Measurements from ENCODE around the gene STK33.

Gene STK33

DNA sequence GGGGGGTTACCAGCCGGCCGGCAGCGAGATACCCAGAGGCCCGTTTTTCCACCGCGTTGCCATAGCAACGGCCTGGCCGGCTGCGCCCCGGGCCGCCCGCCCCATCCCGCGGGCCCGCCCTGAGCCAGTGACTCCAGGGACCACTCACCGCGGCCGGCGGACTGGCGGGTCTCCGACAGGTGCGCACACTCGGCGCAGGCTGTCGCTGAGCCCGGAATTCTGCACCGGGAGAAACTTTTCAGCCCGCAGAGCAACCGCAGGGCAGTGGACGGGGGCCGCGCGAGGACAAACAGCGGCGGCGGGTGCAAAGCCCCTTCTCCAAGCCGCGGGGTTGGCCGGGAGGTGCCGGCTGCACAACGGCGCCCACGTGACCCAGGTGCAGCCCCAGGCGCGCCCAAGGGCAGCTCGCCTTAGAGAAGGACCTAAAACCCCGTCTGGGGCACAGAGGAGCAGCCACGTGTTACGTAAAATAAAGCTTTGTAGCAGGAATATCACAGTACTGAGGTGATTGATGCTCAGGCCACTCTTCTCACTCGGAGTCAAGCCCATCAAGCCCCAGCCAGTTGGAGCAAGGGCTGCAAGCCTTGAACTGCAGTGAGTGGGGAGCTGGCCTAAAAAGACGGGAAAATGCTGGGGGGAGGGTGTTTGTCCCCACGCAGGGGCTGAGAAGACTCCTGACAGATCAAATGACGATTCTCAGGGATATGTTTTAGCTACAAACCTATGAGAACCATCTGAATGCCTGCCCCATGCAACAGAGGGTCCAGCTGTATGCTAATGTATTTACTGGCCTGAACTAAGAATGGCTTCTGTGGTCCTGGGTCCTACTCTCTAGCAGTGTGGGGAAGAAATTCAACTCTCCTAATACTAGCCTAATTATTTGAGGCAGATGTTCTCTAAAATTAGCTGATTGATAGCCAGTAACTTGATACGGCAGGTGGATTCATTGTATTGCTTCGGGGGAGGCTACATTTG, at the start of gene STK33:
STK33 (minus strand) TSS at position 294 of the 975 bp plus-strand sequence. CDS start 119,323 bp downstream, outside the sequence.
- DNase-seq: peak; percentile 86

DNA sequence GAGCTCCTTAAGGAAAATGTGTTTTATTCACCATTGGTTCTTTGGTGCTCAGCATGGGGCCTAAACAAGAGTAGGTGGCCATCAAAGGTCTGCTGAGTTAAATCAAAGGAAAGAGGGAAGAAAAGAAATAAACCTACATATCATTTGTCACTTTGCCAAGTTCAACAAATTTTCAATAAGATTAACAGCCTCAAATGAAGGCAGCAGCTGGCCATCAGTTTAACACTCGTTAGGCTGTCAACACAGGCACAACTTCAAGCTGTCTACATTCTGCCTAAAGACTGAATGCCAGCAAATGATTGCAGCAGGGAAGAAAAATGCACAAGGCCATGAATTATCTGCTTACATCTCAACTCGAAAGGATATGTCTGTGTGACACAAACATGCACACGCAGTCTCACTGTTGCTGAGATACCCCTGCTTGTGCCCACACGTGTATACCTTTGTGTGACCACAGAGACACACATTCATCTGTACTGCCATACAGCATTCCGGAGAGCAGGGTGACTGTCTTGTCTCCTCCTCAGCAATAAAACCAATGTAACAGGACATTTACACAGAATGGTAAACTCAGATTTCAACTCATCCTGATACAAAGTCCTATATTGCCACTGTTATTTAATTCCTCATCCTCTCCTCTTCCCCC, 48.3 kb upstream of the STK33 start:
- DNase-seq: peak; percentile 14

- DNase-seq: no peak
Observed at GRCh38 chr11:8641332-8641731, 47.3 kb upstream of the STK33 start.

DNA sequence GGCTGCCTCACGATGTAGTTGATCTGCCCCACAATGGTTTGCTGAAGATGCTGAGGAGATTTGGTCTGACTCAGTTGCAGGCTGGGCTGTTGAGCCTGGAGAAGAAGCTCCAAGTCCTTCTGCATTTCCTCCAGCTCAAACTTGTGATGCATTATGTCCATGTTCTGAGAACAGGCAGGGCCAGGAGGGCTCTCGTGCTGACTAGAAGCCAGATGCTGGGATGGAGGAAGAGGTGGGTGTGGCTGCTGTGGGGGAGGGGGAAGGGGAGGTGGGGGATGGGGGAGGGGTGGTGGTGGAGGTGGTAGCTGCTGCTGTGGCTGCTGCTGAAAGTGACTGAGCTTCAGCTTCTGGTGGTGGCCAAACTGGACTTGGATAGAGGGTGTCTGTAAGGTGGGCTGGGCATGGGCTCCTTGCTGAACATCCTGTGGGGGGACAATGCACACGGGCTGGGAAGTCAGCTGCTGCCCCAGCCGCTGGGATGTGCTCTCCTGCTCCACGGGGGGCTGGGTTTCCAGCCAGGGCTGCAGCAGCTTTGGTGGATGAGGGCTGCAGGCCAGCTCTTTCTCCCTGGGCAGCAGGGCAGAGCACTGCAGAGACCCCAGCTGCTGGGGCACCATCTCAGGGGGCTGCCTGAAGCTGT, 46.4 kb upstream of the STK33 start:
- DNase-seq: no peak

DNA sequence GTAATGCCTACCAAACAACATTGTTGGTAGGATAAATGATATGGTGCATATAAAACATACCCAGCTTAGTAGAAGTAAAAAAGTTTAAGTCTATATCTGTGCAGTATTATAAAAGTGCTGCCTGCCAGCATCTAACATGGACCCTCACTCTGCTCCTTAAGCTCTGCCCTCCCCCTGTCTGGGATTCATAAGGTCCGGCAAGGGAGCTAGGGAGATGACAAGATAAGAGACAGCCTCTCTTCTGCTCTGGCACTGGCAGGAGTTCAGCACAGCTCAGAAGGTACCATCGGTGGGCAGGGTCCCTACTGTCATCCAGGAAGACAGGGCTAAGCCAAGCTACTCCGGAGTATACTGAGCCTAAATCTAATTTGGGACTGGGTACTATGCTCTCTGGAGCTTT, 45.6 kb upstream of the STK33 start:
- no peak for DNase-seq

DNA sequence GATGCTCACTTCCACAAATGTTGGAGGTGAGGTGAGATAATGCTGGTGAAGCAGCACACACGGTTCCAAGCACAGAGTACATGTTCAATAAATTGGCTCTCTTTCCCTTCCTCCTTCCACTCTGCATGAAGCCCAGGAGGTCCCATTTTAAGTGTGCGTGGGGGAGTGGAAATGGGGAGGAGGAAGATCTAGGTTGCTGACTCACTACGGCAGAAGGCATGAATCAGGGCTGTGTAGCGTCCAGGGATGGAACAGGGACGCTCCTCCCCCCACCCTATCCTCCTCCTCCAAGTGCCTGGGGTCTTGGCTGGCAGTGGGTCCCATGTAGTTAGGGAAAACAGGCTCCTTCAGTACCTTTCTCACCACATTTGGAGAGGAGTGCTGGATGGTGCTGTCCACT, 44.3 kb upstream of the STK33 start:
- no peak for DNase-seq

DNA sequence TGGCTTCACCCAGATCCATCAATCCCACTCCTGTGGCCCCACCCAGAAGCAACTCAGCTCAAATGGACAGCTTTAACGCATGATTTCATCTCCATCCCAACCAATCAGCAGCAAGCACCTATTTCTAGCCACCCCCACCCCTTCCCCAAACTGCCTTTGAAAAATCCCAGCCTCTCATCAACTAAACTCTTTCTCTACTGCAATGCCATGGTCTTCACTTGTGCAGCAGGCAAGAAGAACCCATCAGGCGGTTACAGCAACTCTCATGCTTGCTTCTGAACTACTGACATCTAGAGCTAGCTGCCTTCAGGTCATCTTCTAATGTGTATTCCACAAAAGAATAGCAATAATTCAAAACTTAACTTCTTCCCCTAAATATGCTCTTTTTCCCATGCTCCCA, 42.1 kb upstream of the STK33 start:
- DNase-seq: no peak

DNA sequence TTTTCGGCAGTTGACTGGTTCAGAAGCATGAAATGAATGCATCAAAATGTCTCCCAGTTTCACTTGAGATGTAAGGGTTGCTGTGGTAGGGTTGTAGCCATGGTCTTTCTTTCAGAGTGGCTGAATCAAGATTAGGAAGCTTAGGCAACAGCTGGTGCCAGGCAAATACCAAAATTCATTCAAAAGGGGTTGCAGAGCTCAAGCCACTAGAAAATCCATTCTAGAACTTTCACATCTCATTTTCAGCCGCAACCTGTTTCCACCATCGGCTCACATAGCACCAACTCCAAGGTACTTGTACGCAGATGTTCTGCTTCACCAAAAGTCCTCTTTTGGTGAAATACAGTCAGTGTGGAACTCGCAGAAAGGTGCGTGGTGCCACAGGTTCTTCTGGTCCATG, 40.5 kb upstream of the STK33 start:
- DNase-seq: no peak

DNA sequence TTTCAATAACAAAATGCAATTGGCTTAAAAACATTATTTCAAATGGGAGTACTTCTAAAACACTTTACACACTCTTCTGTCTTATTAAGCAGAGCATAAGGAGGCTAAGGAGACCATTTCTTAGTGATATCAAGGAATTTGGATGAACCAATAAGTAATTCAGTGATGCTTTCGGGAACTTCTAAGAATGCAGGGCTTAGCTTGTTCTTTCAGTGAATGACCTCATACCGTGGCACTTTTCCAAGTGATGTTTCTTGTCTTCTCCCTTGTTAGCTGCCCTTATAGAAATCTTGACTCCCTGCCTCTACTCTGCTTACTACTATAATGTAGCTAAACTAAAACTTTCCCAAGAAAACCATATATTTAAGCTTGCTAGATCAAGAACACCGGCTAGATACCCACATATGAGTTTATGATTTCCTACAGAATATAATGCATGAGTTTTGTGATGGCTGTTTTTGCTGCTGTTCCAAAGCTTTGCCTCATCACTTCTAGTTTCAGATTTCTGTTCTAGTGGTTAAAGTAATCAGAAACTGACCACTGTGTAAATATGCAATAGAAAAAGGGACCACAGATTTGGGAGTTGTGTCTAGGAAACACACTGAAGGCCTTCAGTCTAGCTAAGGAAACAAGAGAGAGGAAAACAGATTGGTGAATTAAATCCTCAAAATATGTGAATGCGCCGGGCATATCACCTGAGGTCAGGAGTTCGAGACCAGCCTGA, 37.5 kb upstream of the STK33 start:
- DNase-seq: no peak

GRCh38 chr11:8624698-8625097, 30.7 kb upstream of the STK33 start:
- DNase-seq: no peak

- no peak for DNase-seq
Observed at GRCh38 chr11:8621147-8621546, 27.1 kb upstream of the STK33 start.

DNA sequence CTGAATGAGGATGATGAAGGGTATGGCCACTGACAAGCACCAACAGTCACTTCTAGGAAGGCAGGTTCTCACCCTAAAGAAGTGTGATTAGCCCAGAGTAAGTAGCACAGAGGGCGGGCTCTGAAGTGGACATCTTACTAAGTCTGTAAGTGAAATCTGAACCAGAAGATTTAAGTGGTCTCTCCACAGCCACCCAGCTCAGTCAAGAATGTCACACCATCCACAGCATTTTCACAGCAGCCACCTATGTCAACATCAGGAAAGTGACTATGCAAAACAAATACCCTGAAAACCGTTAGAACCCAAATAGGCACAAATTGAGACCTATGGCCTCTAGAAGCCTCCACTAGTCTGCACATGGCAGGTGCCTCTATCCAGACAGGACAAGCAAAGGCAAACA, 23.0 kb upstream of the STK33 start:
- DNase-seq: no peak

DNA sequence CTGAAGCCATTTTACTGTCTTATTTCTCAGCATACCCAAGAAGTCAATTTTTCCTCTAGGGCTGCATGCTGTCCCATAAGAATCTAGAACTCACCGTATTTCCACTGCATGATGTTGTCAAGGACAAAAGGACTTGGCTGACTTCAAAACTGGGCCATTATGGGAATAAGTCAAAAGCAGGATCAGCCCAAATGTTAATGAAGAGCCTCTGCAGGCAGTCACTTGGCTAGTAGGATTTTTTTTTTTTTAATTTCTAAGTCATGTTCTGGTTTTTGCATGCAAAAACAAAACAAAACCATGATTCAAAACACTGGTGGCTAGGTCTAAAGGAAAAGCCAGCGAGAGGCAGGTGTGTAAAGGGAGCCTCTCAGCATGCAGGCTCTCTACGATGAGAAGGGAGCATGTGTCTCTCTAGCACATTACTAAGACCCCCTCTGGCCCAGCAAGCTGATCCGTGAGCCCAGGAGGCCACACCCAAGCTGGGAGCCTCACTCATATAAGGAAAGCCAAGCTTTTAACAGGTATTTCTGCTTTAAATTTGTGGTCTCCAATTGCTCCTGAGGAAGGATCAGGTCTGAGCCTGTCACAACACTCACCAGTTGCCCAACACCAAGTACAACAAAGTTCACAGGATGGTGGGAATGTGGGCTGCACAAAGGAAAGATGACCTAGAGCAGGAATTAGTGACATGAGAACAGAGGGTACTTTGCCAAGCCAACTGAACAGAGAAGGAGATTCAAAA, 21.4 kb upstream of the STK33 start:
- DNase-seq: no peak

DNA sequence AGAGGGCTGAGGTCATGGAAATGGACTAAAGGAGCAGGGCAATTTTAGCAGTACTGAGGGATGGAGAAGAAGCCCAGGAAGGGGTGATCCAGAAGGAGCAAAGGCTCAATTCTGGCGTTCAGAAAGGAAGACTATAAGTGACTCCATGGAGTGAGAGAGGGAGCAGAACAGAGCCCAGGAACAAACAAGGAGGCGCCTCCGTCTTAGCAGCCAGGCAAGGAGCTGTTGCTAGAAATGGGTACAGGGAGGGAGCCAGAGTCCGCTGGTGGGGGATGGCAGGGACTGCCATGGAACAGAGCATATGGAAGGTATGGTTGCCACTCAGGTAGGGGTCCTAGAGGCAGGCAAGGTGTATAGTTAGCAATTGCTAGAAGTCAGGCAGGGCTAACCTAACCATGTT, 20.5 kb upstream of the STK33 start:
- no peak for DNase-seq

- no peak for DNase-seq
Observed at GRCh38 chr11:8613036-8613435, 19.0 kb upstream of the STK33 start.

- DNase-seq: no peak
Observed at GRCh38 chr11:8612522-8612921, 18.5 kb upstream of the STK33 start.

DNA sequence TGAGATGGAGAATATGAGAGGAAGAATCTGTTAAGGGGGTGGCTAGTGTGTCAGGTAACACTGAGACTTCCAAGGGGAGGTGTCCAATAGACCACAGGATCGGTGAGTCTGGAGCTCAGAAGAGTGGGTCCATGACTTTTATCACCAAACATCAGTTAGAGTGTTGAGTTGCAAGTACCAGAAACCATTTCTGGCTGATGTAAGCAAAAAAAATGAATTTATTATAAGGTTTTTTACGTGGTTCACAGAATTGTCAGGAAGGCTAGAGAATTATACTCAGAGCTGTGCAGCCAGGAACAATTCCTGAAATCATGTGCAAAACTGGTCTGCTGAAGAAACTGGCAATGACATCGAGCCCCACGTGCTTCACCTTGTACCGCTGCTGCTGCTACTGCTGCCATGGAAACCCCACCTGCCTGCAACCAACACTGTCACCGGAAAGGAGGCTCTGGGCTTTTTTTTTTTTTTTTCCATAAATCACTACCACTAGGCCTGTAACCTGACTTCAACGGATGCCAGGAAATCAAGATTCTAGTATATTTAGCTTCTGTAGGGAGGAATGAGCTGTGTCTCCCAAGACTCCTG, 16.6 kb upstream of the STK33 start:
- DNase-seq: peak; percentile 76

GRCh38 chr11:8608652-8609051, 14.6 kb upstream of the STK33 start:
- DNase-seq: no peak

- no peak for DNase-seq
Observed at GRCh38 chr11:8605971-8606563, 12.0 kb upstream of the STK33 start.

- DNase-seq: no peak
Observed at GRCh38 chr11:8604078-8604723, 10.2 kb upstream of the STK33 start.

- no peak for DNase-seq
Observed at GRCh38 chr11:8603696-8604077, 9.7 kb upstream of the STK33 start.

All from NCI-H1105 treated with DMSO at 0.1 percent for 48 hours (cell line).